MM.1S (cell line): ENCODE data around the gene DGUOK.

ENCODE experiments used
- DNase-seq: peaks from one replicate; pipeline ENCODE4 v3.0.0-alpha.2; 2015
- H2AFZ ChIP-seq: fragments of 300-600 bp; sonication (generic); 2 replicates; pipeline ENCODE4 v1.6.0; 2016; ENCODE audit warnings: antibody characterized with exemption, low read length
- H3F3A ChIP-seq: fragments of 300-600 bp; sonication (generic); 2 replicates; pipeline ENCODE4 v1.6.1; 2016; ENCODE audit warnings: mild to moderate bottlenecking, antibody characterized with exemption, low read length, moderate library complexity, mixed read lengths; ENCODE audit not compliant: insufficient read depth
- H3K27ac ChIP-seq: fragments of 300-600 bp; sonication (generic); 2 replicates; pipeline ENCODE4 v1.5.1; 2016; ENCODE audit warnings: mild to moderate bottlenecking, low read length
- H3K27me3 ChIP-seq: fragments of 300-600 bp; sonication (generic); replicated peaks from 2 replicates; pipeline ENCODE4 v1.6.0; 2016; ENCODE audit warnings: low read length; ENCODE audit not compliant: insufficient read depth
- H3K36me3 ChIP-seq: fragments of 300-600 bp; sonication (generic); replicated peaks from 2 replicates; pipeline ENCODE4 v1.6.1; 2016; ENCODE audit warnings: mild to moderate bottlenecking, low read length, mixed read lengths; ENCODE audit not compliant: insufficient read depth
- H3K4me1 ChIP-seq: fragments of 300-600 bp; sonication (generic); 2 replicates; pipeline ENCODE4 v1.6.1; 2016; ENCODE audit warnings: low read length, mixed read lengths
- H3K4me2 ChIP-seq: fragments of 300-600 bp; sonication (generic); 2 replicates; pipeline ENCODE4 v1.6.0; 2016; ENCODE audit warnings: low read depth, low read length
- H3K4me3 ChIP-seq: fragments of 300-600 bp; sonication (generic); 2 replicates; pipeline ENCODE4 v1.5.1; 2016; ENCODE audit warnings: low read length, mixed read lengths
- H3K79me2 ChIP-seq: fragments of 300-600 bp; sonication (generic); 2 replicates; pipeline ENCODE4 v1.6.1; 2016; ENCODE audit warnings: mixed run types, low read length, mixed read lengths
- H3K9ac ChIP-seq: fragments of 300-600 bp; sonication (generic); 2 replicates; pipeline ENCODE4 v1.6.1; 2016; ENCODE audit warnings: low read length, mixed read lengths
- H3K9me2 ChIP-seq: fragments of 300-600 bp; sonication (generic); replicated peaks from 2 replicates; pipeline ENCODE4 v1.6.1; 2016; ENCODE audit warnings: mild to moderate bottlenecking, low read length, mixed read lengths; ENCODE audit not compliant: insufficient read depth
- H3K9me3 ChIP-seq: fragments of 300-600 bp; sonication (generic); replicated peaks from 2 replicates; pipeline ENCODE4 v1.6.1; 2016; ENCODE audit warnings: mild to moderate bottlenecking, low read length, mixed read lengths; ENCODE audit not compliant: insufficient read depth
- H4K20me1 ChIP-seq: fragments of 300-600 bp; sonication (generic); 2 replicates; pipeline ENCODE4 v1.6.1; 2016; ENCODE audit warnings: mild to moderate bottlenecking, low read length, moderate library complexity, mixed read lengths; ENCODE audit not compliant: insufficient read depth
- CTCF ChIP-seq: fragments of 300-600 bp; sonication (generic); IDR thresholded peaks from 2 replicates; pipeline ENCODE4 v1.5.1; 2016; ENCODE audit warnings: antibody characterized with exemption, low read length, mixed read lengths
- EZH2 ChIP-seq: fragments of 300-600 bp; sonication (generic); optimal IDR thresholded peaks from 2 replicates; pipeline ENCODE3; 2017; ENCODE audit warnings: low read depth, mild to moderate bottlenecking, antibody characterized with exemption, low read length, mixed read lengths
- EZH2phosphoT487 ChIP-seq: fragments of 300-600 bp; sonication (generic); IDR thresholded peaks from 2 replicates; pipeline ENCODE4 v1.6.1; 2018; ENCODE audit warnings: antibody characterized with exemption, low read length

DGUOK gene

GRCh38 chr2:73962798-73963197 lies 36.1 kb downstream of the DGUOK start:
- no peaks in the 10 kb centered on the region for H3K9me3 ChIP-seq
- no peak for TF ChIP-seq CTCF
- no peaks in the 10 kb centered on the region for H3K27me3 ChIP-seq
- H3K36me3 ChIP-seq = 0 out of 2 replicates have a peak, but pooled peaks cover 3% of the 10 kb centered on the region
- no peaks in the 10 kb centered on the region for H3K79me2 ChIP-seq
- H4K20me1 ChIP-seq = no peaks in the 10 kb centered on the region
- H3F3A ChIP-seq = no peaks in the 10 kb centered on the region
- no peak overlapping the region for H3K27ac ChIP-seq
- H3K4me1 ChIP-seq = no peaks in the 10 kb centered on the region
- no peak overlapping the region for H3K4me2 ChIP-seq
- no peak overlapping the region for H3K4me3 ChIP-seq
- H3K9ac ChIP-seq = no peak overlapping the region
- H3K9me2 ChIP-seq = no peaks in the 10 kb centered on the region
- DNase-seq = no peak
- no peak overlapping the region for H2AFZ ChIP-seq

GRCh38 chr2:73963385-73964120 lies 36.9 kb downstream of the DGUOK start:
- no peak overlapping the region for H3K4me3 ChIP-seq
- no peaks in the 10 kb centered on the region for H3K4me1 ChIP-seq
- H3K9ac ChIP-seq = no peak overlapping the region
- no peaks in the 10 kb centered on the region for H3F3A ChIP-seq
- no peaks in the 10 kb centered on the region for H3K27me3 ChIP-seq
- no peak for TF ChIP-seq EZH2
- no peak for TF ChIP-seq EZH2phosphoT487
- no peak for TF ChIP-seq CTCF
- H3K4me2 ChIP-seq = no peak overlapping the region
- H4K20me1 ChIP-seq = no peaks in the 10 kb centered on the region
- H3K9me2 ChIP-seq = no peaks in the 10 kb centered on the region
- no peaks in the 10 kb centered on the region for H3K9me3 ChIP-seq
- DNase-seq = no peak
- no peaks in the 10 kb centered on the region for H3K79me2 ChIP-seq
- H2AFZ ChIP-seq = no peak overlapping the region
- H3K27ac ChIP-seq = no peak overlapping the region
- H3K36me3 ChIP-seq = 0 out of 2 replicates have a peak, but pooled peaks cover 3% of the 10 kb centered on the region

GRCh38 chr2:73964223-73964622 lies 37.5 kb downstream of the DGUOK start:
- no peaks in the 10 kb centered on the region for H3K4me1 ChIP-seq
- DNase-seq = no peak
- 0 out of 2 replicates have a peak, but pooled peaks cover 2% of the 10 kb centered on the region for H3K36me3 ChIP-seq
- H3K4me3 ChIP-seq = no peak overlapping the region
- TF ChIP-seq CTCF (no peak), EZH2 (no peak), EZH2phosphoT487 (no peak)
- no peaks in the 10 kb centered on the region for H4K20me1 ChIP-seq
- no peak overlapping the region for H3K4me2 ChIP-seq
- H3K27ac ChIP-seq = no peak overlapping the region
- no peaks in the 10 kb centered on the region for H3K9me3 ChIP-seq
- H2AFZ ChIP-seq = no peak overlapping the region
- no peak overlapping the region for H3K9ac ChIP-seq
- no peaks in the 10 kb centered on the region for H3K27me3 ChIP-seq
- no peaks in the 10 kb centered on the region for H3K79me2 ChIP-seq
- no peaks in the 10 kb centered on the region for H3K9me2 ChIP-seq
- H3F3A ChIP-seq = no peaks in the 10 kb centered on the region
